K562 (cell line): ENCODE measurements around the gene ACTR3C. TPM values are rescaled to one million over a fixed set of nuclear protein-coding genes. Genes with fewer than 3 reads are reported as not detected.

Experiments used
- HSF4 ChIP-seq: fragments of 250-450 bp; sonication (Bioruptor Pico); IDR thresholded peaks from 2 replicates; pipeline ENCODE4 v2.1.2; 2022; ENCODE audit warnings: mild to moderate bottlenecking, moderate library complexity, borderline replicate concordance
- NFRKB ChIP-seq: fragments of 450-650 bp; IDR thresholded peaks from 2 replicates; pipeline ENCODE4 v1.6.1; 2016; ENCODE audit warnings: low read depth
- RREB1 ChIP-seq: fragments of 250-450 bp; sonication (Bioruptor Pico); IDR thresholded peaks from 2 replicates; pipeline ENCODE4 v1.4.0; 2020
- SAFB2 ChIP-seq: fragments of 200-400 bp; formaldehyde crosslinking; IDR thresholded peaks from 2 replicates; pipeline ENCODE4 v1.6.1; 2018; ENCODE audit warnings: borderline replicate concordance, low read length, low read depth, moderate library complexity; ENCODE audit not compliant: severe bottlenecking
- TAF1 ChIP-seq: IDR thresholded peaks from 2 replicates; pipeline ENCODE4 v1.6.1; 2011; ENCODE audit warnings: mild to moderate bottlenecking, low read length, moderate library complexity; ENCODE audit not compliant: insufficient read depth, control insufficient read depth, severe bottlenecking; ENCODE audit errors: extremely low read depth
- THRAP3 ChIP-seq: fragments of 450-650 bp; IDR thresholded peaks from 2 replicates; pipeline ENCODE4 v1.6.1; 2016; ENCODE audit warnings: mild to moderate bottlenecking, inconsistent platforms, borderline replicate concordance
- THRB ChIP-seq: fragments of 450-650 bp; formaldehyde crosslinking; conservative IDR thresholded peaks from 2 replicates; pipeline ENCODE4 v1.4.0; 2022; ENCODE audit warnings: mild to moderate bottlenecking, missing genetic modification characterization
- USF1 ChIP-seq: sonication (generic); formaldehyde crosslinking; IDR thresholded peaks from 2 replicates; pipeline ENCODE4 v1.9.0; 2022; ENCODE audit warnings: mild to moderate bottlenecking, missing genetic modification reagents
- ZBTB43 ChIP-seq: sonication (generic); formaldehyde crosslinking; IDR thresholded peaks from 2 replicates; pipeline ENCODE4 v1.8.0; 2023; ENCODE audit warnings: mild to moderate bottlenecking, missing genetic modification reagents
- ZFP1 ChIP-seq: fragments of 450-650 bp; formaldehyde crosslinking; IDR thresholded peaks from 2 replicates; pipeline ENCODE4 v1.4.0; 2020; ENCODE audit warnings: mild to moderate bottlenecking, mixed read lengths
- ZNF277 ChIP-seq: fragments of 250-450 bp; sonication (Bioruptor Pico); IDR thresholded peaks from 2 replicates; pipeline ENCODE4 v1.8.0; 2022; ENCODE audit warnings: inconsistent platforms, mild to moderate bottlenecking, moderate library complexity, borderline replicate concordance
- ZNF592 ChIP-seq: fragments of 450-650 bp; IDR thresholded peaks from 2 replicates; pipeline ENCODE4 v1.6.1; 2017; ENCODE audit warnings: antibody characterized with exemption, mild to moderate bottlenecking
- polyA plus RNA-seq, 8 experiments: library from polyadenylated mRNA; depleted of rRNA in 4 of 8; stranded (reverse) in 5 of 8; unstranded in 3 of 8; fragments of >200 nt; fragmentation: Nextera tagmentation in 2 of 8; fragmentation: Illumina TruSeq in 1 of 8; extraction: Ambion mirVana in 2 of 8; extraction: Trizol in 1 of 8; gene quantifications; 2 replicates each; pipeline versions ENCODE4 v1.2.1 to v1.2.3, GENCODE V29; 2011 to 2014; ENCODE audit warnings: inconsistent platforms in 1 of 8, missing spikeins in 1 of 8
- total RNA-seq, 7 experiments: library from RNA; depleted of rRNA in 6 of 7; stranded (reverse); fragments of >200 nt in 6 of 7; fragmentation: Illumina TruSeq in 2 of 7; extraction: Trizol in 2 of 7; gene quantifications; 2 replicates each; pipeline versions ENCODE4 v1.2.1 to v1.2.3, GENCODE V29; 2011 to 2021; ENCODE audit warnings: low replicate concordance in 1 of 7

ACTR3C gene
- total and polyA plus RNA-seq, 9 of the 15 experiments (the other 6 are each of a cell fraction or from before 2014, with no cell fraction given), result 9.0 to 35.4 (median 13.3) TPM

- TF ChIP-seq ZBTB43 (no peak), TAF1 (no peak), USF1 (no peak), THRB (CRISPR knock-in tag) (no peak), ZFP1 (CRISPR knock-in tag) (no peak), HSF4 (CRISPR knock-in tag) (0 out of 2 replicates have a peak, but pooled peaks have one; percentile 64), NFRKB (no peak), THRAP3 (no peak), SAFB2 (no peak), RREB1 (CRISPR knock-in tag) (no peak), ZNF592 (peak; percentile 99), ZNF277 (no peak)
These were observed 32.3 kb upstream of the ACTR3C start (continued) for GRCh38 chr7:150355666-150356059.
